GM19463 (cell line): ENCODE results near the gene CAPG.
"Not testable (repeated sequence)": the region's sequence is repeated elsewhere in the genome, so short reads cannot be mapped to it uniquely, and the experiment has no call there.

ENCODE experiments used
- ATAC-seq: cut with Tn5 transposase; IDR thresholded peaks from one replicate; pipeline ENCODE4 v1.9.1; 2021; ENCODE audit warnings: mild to moderate bottlenecking, moderate library complexity; ENCODE audit not compliant: unreplicated experiment

The CAPG gene

GRCh38 chr2:85421260-85422071 lies 11.3 kb upstream of the CAPG start:
- no peak for ATAC-seq

DNA sequence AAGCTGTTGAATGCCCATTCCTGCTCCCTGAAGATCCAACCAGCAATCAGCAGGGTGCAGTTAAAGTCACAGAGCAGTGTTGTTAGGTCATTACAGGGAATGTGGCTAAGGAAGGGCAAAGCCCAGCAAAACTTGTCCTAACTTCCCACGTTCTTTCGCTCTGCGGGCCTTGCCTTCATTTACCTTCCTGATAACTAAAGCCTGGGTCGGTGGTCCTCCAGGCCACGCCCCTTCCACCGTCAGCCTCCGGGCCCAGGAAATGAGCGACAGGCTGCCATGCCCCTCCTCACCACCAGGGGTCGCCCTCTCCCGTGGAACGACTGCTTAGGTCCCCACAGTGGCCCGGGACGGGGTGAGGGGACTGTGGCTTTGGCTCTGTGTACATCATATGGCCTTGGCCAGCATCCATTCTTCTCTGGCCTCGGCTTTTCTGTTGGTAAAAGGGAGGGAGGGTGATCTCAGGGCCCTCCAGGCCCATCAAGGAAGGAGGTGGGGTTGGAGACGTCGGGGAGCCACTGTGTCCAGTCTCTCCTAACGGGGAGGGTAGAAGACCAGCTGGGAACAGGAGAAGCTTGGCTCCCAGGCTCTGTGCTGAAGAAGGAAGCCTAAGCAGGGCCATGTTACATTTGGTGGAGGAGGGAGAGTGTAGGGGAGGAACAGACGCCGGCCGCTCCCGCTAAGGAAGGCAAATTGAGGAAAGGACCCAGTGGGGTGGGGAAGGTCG lies 10.5 kb upstream of the CAPG start:
- peak; percentile 52 for ATAC-seq

DNA sequence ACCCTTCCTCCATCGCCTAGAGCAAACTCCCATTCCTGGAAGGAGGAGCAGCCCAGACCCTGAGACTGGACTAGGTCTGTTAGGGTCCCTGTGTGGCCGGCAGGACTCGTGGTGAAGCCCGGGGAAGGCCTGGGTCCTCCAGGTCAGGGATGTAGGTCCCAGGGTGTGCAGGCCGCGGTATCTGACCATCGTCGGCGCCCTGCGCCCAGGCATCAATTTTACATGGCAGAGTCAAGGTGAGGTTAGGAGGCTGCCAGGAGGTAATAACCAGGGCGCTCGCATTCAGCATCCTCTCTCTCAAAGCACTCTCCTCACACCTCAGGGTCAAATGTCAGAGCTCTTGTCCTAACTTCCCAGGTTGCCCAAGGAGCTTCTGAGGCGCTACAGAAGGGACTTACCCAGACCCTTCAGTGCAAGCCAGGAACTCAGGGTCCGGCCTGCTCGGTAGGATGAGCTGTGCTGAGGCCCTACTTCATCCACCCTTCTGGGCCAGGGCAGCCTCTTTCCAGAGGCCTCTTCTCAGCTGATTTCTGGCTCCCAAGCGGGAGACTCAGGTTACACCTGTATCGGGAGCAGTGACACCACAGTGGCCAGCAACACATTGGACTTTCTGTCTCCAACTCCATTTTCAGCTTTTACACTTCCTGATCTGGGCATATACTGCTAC lies 9.0 kb upstream of the CAPG start:
- ATAC-seq = no peak

DNA sequence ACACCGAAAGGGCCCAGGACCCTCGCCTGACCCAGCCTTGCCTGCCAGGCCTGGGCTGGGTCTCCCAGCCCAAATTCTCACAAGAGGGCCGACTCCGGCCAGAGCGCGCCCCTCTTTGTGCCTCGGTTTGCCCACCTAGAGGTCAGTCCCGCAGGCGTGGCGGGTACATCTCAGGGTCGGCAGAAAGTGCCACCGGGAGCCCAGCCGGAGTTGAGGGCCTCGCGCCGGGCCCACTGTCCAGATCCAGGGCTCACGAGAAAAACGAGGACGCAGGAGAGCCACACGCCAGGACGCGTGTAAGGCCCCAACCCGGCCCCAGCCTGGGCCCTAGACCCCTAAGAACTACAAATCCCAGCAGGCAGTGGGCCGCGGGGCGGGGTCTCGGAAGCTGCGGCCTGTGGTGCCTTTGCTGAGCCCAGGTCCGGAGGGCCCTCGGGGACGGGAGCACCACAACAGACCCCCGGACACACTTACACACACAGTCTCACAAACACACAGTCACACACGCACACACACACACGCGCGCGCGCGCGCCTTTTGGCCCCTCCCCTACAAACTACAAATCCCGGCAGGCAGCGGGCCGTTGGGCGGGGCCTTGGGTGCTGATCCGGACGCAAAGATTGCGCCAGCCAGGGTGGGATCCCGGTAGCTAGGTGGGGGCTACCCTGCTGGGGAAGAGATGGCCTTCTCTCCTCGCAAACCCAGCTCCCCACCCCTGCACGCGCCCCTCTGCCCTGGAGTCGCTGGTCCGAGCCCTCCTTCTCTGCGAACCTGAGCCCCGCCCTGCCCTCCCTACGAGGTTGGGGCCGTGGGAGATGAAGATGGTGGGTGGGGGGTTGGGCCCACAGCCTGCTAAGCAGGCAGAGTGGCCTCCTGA lies 8.2 kb upstream of the CAPG start, which contains the start of gene SH2D6:
Gene SH2D6, plus strand, starts transcription at position 583 of the 877 bp plus-strand sequence. CDS start 10,752 bp downstream, outside the sequence.
- peak; percentile 80 for ATAC-seq

DNA sequence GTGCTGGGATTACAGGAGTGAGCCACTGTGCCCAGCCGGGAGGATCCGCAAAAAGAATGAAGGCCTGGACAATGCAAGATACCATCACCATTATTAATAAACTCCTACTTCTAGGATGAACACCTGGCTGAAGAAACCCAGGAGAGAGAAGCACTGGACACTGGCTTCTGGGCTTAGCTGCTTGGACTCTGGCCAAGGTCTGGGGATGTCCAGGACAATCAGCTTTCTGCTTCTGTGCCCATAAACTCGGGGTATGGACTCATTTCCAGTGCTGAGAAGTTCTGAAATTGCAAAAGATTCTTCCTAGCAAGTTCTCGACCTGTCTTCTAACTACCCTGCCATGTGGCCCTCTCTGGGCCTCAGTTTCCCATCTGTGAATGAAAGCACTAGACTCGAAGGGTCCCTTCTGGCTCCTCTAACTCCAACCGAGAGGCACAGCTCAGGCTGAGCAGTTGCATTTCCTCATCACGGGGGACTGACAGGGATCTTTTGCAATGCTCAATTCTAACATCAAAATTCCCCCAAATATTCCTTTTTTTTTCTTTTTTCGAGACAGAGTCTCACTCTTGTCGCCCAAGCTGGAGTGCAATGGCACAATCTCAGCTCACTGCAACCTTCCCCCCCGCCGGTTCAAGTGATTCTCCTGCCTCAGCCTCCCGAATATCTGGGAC lies 5.9 kb upstream of the CAPG start:
- ATAC-seq = no peak

- ATAC-seq = no peak
Measured at GRCh38 chr2:85414761-85415553, 4.8 kb upstream of the CAPG start.

DNA sequence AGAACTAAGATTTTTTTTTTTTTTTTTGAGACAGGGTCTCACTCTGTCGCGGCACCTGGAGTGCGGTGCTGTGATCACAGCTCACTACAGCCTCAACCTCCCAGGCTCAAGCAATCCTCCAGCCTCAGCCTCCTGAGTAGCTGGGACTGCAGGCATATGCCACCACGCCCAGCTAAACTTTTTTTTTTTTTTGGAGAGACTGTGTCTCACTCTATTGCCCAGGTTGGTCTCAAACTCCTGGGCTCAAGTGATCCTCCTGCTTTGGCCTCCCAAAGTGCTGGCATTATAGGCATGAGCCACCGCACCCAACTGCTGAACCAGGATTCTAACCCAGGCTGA lies 4.2 kb upstream of the CAPG start:
- not testable (repeated sequence) for ATAC-seq

GRCh38 chr2:85413592-85414420 lies 3.6 kb upstream of the CAPG start:
- peak; percentile 27 for ATAC-seq

GRCh38 chr2:85411405-85411748 lies 1.2 kb upstream of the CAPG start:
- ATAC-seq = no peak

GRCh38 chr2:85410584-85411404 lies 628 bp upstream of the CAPG start:
- ATAC-seq = no peak

- peak; percentile 59 for ATAC-seq
Measured at GRCh38 chr2:85405201-85406059, 4.7 kb downstream of the CAPG start.

DNA sequence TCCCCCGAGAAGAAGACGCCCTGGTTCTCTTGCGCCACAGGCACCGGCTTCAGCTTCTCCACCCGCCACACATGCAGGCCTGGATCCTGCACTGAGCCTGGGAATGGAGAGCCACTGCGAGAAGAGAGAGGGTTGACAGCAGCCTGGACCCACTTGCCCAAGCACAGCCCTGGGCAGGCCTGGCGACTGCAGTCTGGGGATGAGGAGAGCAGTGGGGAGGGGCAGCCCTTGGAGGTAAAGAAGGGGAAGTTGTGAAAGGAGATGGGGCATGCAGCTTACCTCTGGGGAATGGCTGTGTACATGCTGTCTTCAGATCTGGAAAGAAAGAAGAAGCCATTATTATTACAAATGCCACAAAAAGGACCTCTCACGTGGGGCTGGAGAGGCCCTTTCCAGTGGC lies 8.3 kb downstream of the CAPG start:
- no peak for ATAC-seq

DNA sequence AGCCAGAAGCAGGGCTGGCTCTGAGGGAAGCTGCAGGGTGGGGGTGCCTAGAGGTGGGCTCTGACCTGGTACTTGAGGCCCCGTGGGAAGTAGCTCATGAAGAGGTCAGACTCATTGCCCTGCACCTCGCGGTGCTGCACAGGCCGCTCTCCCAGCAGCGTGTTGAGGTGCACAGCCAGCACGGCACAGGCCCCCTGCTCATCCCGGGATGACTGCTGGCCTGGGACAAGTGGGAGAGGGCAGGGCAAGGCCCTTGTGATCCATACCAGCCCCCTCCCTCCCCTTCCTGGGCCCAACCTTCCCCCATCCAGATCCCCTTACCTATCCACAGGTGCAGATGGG lies 8.7 kb downstream of the CAPG start:
- ATAC-seq = no peak

- no peak for ATAC-seq
Measured at GRCh38 chr2:85400541-85401463, 9.4 kb downstream of the CAPG start.

- ATAC-seq = no peak
Measured at GRCh38 chr2:85400023-85400422, 10.1 kb downstream of the CAPG start.

DNA sequence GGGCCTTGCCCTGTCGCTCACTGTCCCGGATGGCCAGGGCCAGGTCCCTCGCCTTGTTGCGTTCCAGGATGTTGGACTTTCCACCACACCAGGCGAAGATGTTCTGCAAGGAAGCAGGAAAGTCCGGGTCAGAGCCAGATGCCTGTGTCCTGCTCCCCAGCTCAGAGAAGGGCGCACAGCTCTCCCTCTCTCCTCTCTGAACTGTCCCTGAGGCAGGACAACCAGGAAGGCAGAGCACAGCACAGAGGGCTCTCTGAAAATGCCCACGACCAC lies 11.0 kb downstream of the CAPG start:
- ATAC-seq = no peak
